ENCODE measurements around the gene MACROD1. TPM values are rescaled to one million over a fixed set of nuclear protein-coding genes. Genes with fewer than 3 reads are reported as not detected.

MACROD1 gene
- total and polyA plus RNA-seq, 2 donors (not counting 3 experiments of a cell fraction or from before 2014, with no cell fraction given) = 11.0 to 16.2 TPM

GRCh38 chr11:64017945-64018224 is 148.0 kb downstream of the MACROD1 start:
- TF ChIP-seq POLR2A (IDR thresholded peaks at IDR 0.05; ENCODE audit: low read depth, low read length) (no peak), MYC (IDR thresholded peaks at IDR 0.05; ENCODE audit: low read depth, low read length) (no peak), FOS (IDR thresholded peaks at IDR 0.05; ENCODE audit: borderline replicate concordance, insufficient read depth, low read length) (no peak), GATA2 (IDR thresholded peaks at IDR 0.05; ENCODE audit: insufficient read depth, insufficient read length, low read depth, low read length) (no peak), EZH2 (IDR thresholded peaks at IDR 0.05; ENCODE audit: borderline replicate concordance, low read depth, low read length, severe bottlenecking) (no peak), POLR2AphosphoS5 (IDR thresholded peaks at IDR 0.05; ENCODE audit: insufficient read depth, low read depth, low read length) (no peak), JUN (IDR thresholded peaks at IDR 0.05; ENCODE audit: borderline replicate concordance, insufficient read depth, insufficient read length, low read depth) (no peak)
- TF ChIP-seq, protein P1, sequence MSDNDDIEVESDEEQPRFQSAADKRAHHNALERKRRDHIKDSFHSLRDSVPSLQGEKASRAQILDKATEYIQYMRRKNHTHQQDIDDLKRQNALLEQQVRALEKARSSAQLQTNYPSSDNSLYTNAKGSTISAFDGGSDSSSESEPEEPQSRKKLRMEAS (IDR thresholded peaks at IDR 0.05; ENCODE audit: insufficient read depth, insufficient read length) = no peak
- TF ChIP-seq, protein P2, sequence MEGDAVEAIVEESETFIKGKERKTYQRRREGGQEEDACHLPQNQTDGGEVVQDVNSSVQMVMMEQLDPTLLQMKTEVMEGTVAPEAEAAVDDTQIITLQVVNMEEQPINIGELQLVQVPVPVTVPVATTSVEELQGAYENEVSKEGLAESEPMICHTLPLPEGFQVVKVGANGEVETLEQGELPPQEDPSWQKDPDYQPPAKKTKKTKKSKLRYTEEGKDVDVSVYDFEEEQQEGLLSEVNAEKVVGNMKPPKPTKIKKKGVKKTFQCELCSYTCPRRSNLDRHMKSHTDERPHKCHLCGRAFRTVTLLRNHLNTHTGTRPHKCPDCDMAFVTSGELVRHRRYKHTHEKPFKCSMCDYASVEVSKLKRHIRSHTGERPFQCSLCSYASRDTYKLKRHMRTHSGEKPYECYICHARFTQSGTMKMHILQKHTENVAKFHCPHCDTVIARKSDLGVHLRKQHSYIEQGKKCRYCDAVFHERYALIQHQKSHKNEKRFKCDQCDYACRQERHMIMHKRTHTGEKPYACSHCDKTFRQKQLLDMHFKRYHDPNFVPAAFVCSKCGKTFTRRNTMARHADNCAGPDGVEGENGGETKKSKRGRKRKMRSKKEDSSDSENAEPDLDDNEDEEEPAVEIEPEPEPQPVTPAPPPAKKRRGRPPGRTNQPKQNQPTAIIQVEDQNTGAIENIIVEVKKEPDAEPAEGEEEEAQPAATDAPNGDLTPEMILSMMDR (IDR thresholded peaks at IDR 0.05; ENCODE audit: extremely low read depth in 1 of 2, insufficient read depth in 1 of 2, low read depth in 1 of 2, low read length in 2 of 2) = no peak
- FAIRE-seq (no peak), DNase-seq (ENCODE audit: low read depth, low spot score) (no peak)
- POLR2A ChIA-PET = no interaction called here
- H3K4me2 ChIP-seq (ENCODE audit: insufficient read depth, low read length) = no peak overlapping the region
- H3K79me2 ChIP-seq (ENCODE audit: control insufficient read depth, insufficient read depth, low read length) = no peaks in the 10 kb centered on the region
- dilution Hi-C loops (cut with MboI; ENCODE audit: extremely low pct_ligation_motif_present, low sequenced_read_pairs) = no loop called here
- H3K9me1 ChIP-seq (replicated peaks; ENCODE audit: control insufficient read depth, extremely low read depth, insufficient read depth, low read length) = no peaks in the 10 kb centered on the region
- H3K4me3 ChIP-seq (replicated peaks in 1 of 3; ENCODE audit: insufficient read depth in 1 of 3, low read depth in 1 of 3, low read length in 3 of 3) = no peak overlapping the region
- intact Hi-C loops (cut with micrococcal nuclease) = no loop called here
- H2AFZ ChIP-seq (ENCODE audit: low read depth, low read length) = no peak overlapping the region
- H3K27me3 ChIP-seq (ENCODE audit: control insufficient read depth in 2 of 2, insufficient read depth in 2 of 2, low read length in 2 of 2) = no peaks in the 10 kb centered on the region
- CTCF ChIA-PET = interaction anchor here (1.1 to 2.3 kb wide), 3 partner anchors 11 to 130 kb away, joined by 3 to 10 read pairs (median 6); no protein-coding TSS in a partner anchor
- no peaks in the 10 kb centered on the region for H3K9me3 ChIP-seq (replicated peaks; ENCODE audit: control insufficient read depth, insufficient read depth, low read length)
- H3K36me3 ChIP-seq (ENCODE audit: control insufficient read depth in 2 of 2, extremely low read depth in 1 of 2, insufficient read depth in 2 of 2, low read length in 2 of 2) = no peaks in the 10 kb centered on the region
- no peaks in the 10 kb centered on the region for H3K4me1 ChIP-seq (ENCODE audit: control insufficient read depth, extremely low read depth, insufficient read depth, low read length)
- H3K9ac ChIP-seq (replicated peaks; ENCODE audit: extremely low read depth, insufficient read depth, low read length) = no peak overlapping the region
- no peaks in the 10 kb centered on the region for H4K20me1 ChIP-seq (replicated peaks; ENCODE audit: control insufficient read depth, extremely low read depth, insufficient read depth, low read length)
- no peak overlapping the region for H3K27ac ChIP-seq (ENCODE audit: insufficient read depth, low read depth, low read length)
- BruUV-seq (replicated peaks) = no TSS peak

All from endothelial cell of umbilical vein (primary cell).